ENCODE results near the gene IL13.

IL13 gene

DNA sequence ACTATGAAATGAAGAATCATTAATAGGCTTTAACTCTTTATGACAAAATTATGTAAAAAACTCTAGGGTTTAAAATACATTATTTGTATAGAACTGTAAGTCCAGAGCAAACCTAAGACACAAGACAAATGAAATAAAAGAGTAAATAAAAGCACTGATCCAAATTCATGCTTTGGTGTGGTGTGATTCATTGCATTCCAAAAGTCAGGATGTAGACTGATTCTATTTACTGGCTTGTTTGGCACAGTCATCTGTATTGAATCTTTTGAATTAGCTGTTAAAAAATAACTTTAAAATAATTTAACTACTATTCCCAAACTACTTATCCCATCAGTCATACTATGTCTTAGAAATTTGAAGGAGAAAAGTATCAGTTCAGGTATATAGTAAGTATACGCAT lies 46.9 kb downstream of the IL13 start:
- no peak overlapping the region for H3K4me3 ChIP-seq (ENCODE audit: control insufficient read depth, low read depth, low read length)
- DNase-seq (ENCODE audit: low read depth) = no peak
- TF ChIP-seq, protein P1, sequence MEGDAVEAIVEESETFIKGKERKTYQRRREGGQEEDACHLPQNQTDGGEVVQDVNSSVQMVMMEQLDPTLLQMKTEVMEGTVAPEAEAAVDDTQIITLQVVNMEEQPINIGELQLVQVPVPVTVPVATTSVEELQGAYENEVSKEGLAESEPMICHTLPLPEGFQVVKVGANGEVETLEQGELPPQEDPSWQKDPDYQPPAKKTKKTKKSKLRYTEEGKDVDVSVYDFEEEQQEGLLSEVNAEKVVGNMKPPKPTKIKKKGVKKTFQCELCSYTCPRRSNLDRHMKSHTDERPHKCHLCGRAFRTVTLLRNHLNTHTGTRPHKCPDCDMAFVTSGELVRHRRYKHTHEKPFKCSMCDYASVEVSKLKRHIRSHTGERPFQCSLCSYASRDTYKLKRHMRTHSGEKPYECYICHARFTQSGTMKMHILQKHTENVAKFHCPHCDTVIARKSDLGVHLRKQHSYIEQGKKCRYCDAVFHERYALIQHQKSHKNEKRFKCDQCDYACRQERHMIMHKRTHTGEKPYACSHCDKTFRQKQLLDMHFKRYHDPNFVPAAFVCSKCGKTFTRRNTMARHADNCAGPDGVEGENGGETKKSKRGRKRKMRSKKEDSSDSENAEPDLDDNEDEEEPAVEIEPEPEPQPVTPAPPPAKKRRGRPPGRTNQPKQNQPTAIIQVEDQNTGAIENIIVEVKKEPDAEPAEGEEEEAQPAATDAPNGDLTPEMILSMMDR (IDR thresholded peaks at IDR 0.05; ENCODE audit: control insufficient read depth, insufficient read depth, low read depth, low read length, missing control alignments) = no peak

DNA sequence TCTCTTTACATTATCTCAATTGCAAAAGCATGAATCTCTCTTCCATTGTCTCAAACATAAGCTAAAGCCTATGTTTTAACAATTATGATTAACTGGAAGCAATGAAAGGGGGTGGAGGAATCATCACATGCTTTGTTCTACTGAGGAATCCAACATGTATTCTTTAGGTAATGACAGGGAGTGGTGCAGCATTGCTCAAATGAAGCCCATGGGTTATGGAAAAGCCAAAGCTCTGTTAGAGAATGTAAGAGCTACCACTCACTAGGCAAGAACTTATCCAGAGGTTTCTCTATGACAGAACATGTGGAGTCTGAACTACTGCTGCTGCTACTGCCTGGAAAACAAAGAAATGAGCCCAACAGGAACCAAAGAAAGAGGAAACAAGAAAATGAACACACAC lies 50.7 kb downstream of the IL13 start:
- no peak for DNase-seq (ENCODE audit: low read depth)
- TF ChIP-seq, protein P1 (IDR thresholded peaks at IDR 0.05; ENCODE audit: control insufficient read depth, insufficient read depth, low read depth, low read length, missing control alignments) = no peak
- H3K4me3 ChIP-seq (ENCODE audit: control insufficient read depth, low read depth, low read length) = no peak overlapping the region

Data from AG09309 (cell line).